ENCODE results near the gene RIN1. TPM values are rescaled to one million over a fixed set of nuclear protein-coding genes. Genes with fewer than 3 reads are reported as not detected.

The RIN1 gene
- polyA plus RNA-seq, 1 of the 3 experiments (the other 2 are of a cell fraction): 16.9 TPM

- Histone ChIP-seq H3K79me2 (ENCODE audit: insufficient read depth) (no peaks in the 10 kb centered on the region), H3K27me3 (ENCODE audit: insufficient read depth) (peaks cover 6% of the 10 kb centered on the region; the same call in 1 of the 2 replicates), H3K9me3 (no peaks in the 10 kb centered on the region), H3K4me2 (no peak overlapping the region), H2AFZ (ENCODE audit: low read depth) (no peak overlapping the region), H3K4me1 (ENCODE audit: control insufficient read depth in 1 of 2, insufficient read depth in 2 of 2, low read depth in 1 of 2, low read length in 1 of 2) (peaks cover 6 to 16% of the 10 kb centered on the region in 2 experiments; a peak in 2 of 4 replicates), H3F3A (replicated peaks; ENCODE audit: insufficient read depth) (peaks cover under 1% of the 10 kb centered on the region), H3K36me3 (replicated peaks in 1 of 2; ENCODE audit: control insufficient read depth in 1 of 2, insufficient read depth in 2 of 2, low read length in 1 of 2) (no peaks in the 10 kb centered on the region), H4K20me1 (ENCODE audit: insufficient read depth) (no peaks in the 10 kb centered on the region), H3K9ac (no peak overlapping the region), H3K27ac (ENCODE audit: low read depth in 2 of 2, low read length in 1 of 2) (no peak overlapping the region), H3K9me2 (no peaks in the 10 kb centered on the region), H3K4me3 (ENCODE audit: low read depth in 2 of 2, low read length in 1 of 2) (no peak overlapping the region)
- CTCF ChIA-PET: interaction anchor here (0.9 to 1.4 kb wide), 3 partner anchors 11 to 19 kb away, joined by 3 to 4 read pairs (median 3); no protein-coding TSS in a partner anchor
- WGBS (ENCODE audit: low lambda C conversion rate): 98% methylated on average over 8 of the region's 15 CpGs
- TF ChIP-seq MEF2A (IDR thresholded peaks at IDR 0.05; ENCODE audit: borderline replicate concordance, low read depth) (no peak), JUND (IDR thresholded peaks at IDR 0.05) (no peak), REST (IDR thresholded peaks at IDR 0.05; ENCODE audit: low read depth, low read length) (no peak), TEAD4 (IDR thresholded peaks at IDR 0.05; ENCODE audit: borderline replicate concordance, insufficient read depth) (no peak), RAD21 (IDR thresholded peaks at IDR 0.05; ENCODE audit: low read length) (no peak), EP300 (IDR thresholded peaks at IDR 0.05; ENCODE audit: borderline replicate concordance in 1 of 2, low read depth in 1 of 2, low read length in 1 of 2) (no peak), EZH2phosphoT487 (IDR thresholded peaks at IDR 0.05; ENCODE audit: borderline replicate concordance, low read depth) (no peak), FOXM1 (IDR thresholded peaks at IDR 0.05; ENCODE audit: low read depth) (no peak), ELF1 (IDR thresholded peaks at IDR 0.05) (no peak), RFX5 (IDR thresholded peaks at IDR 0.05; ENCODE audit: low read length) (no peak), TCF12 (IDR thresholded peaks at IDR 0.05) (no peak), CHD2 (IDR thresholded peaks at IDR 0.05; ENCODE audit: low read length, partially characterized antibody) (no peak), SIN3A (IDR thresholded peaks at IDR 0.05; ENCODE audit: borderline replicate concordance, low read depth, low read length) (no peak), YY1 (IDR thresholded peaks at IDR 0.05; ENCODE audit: low read depth) (no peak), USF1 (IDR thresholded peaks at IDR 0.05; ENCODE audit: borderline replicate concordance, low read depth) (no peak), POLR2AphosphoS5 (IDR thresholded peaks at IDR 0.05; ENCODE audit: low read depth, low read length) (no peak), FOSL2 (IDR thresholded peaks at IDR 0.05; ENCODE audit: borderline replicate concordance, low read depth) (no peak)
- TF ChIP-seq, protein P1, sequence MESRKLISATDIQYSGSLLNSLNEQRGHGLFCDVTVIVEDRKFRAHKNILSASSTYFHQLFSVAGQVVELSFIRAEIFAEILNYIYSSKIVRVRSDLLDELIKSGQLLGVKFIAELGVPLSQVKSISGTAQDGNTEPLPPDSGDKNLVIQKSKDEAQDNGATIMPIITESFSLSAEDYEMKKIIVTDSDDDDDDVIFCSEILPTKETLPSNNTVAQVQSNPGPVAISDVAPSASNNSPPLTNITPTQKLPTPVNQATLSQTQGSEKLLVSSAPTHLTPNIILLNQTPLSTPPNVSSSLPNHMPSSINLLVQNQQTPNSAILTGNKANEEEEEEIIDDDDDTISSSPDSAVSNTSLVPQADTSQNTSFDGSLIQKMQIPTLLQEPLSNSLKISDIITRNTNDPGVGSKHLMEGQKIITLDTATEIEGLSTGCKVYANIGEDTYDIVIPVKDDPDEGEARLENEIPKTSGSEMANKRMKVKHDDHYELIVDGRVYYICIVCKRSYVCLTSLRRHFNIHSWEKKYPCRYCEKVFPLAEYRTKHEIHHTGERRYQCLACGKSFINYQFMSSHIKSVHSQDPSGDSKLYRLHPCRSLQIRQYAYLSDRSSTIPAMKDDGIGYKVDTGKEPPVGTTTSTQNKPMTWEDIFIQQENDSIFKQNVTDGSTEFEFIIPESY (IDR thresholded peaks at IDR 0.05; ENCODE audit: borderline replicate concordance, low read depth): no peak
- TF ChIP-seq, protein P2, sequence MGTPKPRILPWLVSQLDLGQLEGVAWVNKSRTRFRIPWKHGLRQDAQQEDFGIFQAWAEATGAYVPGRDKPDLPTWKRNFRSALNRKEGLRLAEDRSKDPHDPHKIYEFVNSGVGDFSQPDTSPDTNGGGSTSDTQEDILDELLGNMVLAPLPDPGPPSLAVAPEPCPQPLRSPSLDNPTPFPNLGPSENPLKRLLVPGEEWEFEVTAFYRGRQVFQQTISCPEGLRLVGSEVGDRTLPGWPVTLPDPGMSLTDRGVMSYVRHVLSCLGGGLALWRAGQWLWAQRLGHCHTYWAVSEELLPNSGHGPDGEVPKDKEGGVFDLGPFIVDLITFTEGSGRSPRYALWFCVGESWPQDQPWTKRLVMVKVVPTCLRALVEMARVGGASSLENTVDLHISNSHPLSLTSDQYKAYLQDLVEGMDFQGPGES (IDR thresholded peaks at IDR 0.05; ENCODE audit: low read depth, low read length): no peak
- DNase-seq: no peak
- POLR2A ChIA-PET: no interaction called here
These were observed 31.5 kb upstream of the RIN1 start for GRCh38 chr11:66367561-66368312.

All from SK-N-SH (cell line).